Ishikawa (cell line): Measurements from ENCODE around the gene EGFR.

ENCODE experiments used
- CEBPB ChIP-seq: IDR thresholded peaks from 2 replicates; pipeline ENCODE4 v1.6.1; 2012
- CREB1 ChIP-seq: IDR thresholded peaks from 2 replicates; pipeline ENCODE4 v1.6.1; 2012; ENCODE audit warnings: low read depth
- EGR1 ChIP-seq: IDR thresholded peaks from 2 replicates; pipeline ENCODE4 v1.6.1; 2012
- EP300 ChIP-seq: IDR thresholded peaks from 2 replicates; pipeline ENCODE4 v1.6.1; 2012; ENCODE audit warnings: borderline replicate concordance
- FOXM1 ChIP-seq: IDR thresholded peaks from 2 replicates; pipeline ENCODE4 v1.6.1; 2012; ENCODE audit warnings: low read depth, borderline replicate concordance
- NFIC ChIP-seq: IDR thresholded peaks from 2 replicates; pipeline ENCODE4 v1.6.1; 2012
- RAD21 ChIP-seq: IDR thresholded peaks from 2 replicates; pipeline ENCODE4 v1.6.1; 2012; ENCODE audit warnings: low read depth
- TAF1 ChIP-seq: IDR thresholded peaks from 2 replicates; pipeline ENCODE4 v1.6.1; 2012; ENCODE audit warnings: low read depth, mild to moderate bottlenecking
- TCF12 ChIP-seq: IDR thresholded peaks from 2 replicates; pipeline ENCODE4 v1.6.1; 2012; ENCODE audit warnings: low read depth
- TEAD4 ChIP-seq: IDR thresholded peaks from 2 replicates; pipeline ENCODE4 v1.6.1; 2012
- YY1 ChIP-seq: IDR thresholded peaks from 2 replicates; pipeline ENCODE4 v1.6.1; 2012; ENCODE audit warnings: low read depth
- ZBTB7A ChIP-seq: IDR thresholded peaks from 2 replicates; pipeline ENCODE4 v1.6.1; 2012; ENCODE audit warnings: low read depth
- TF ChIP-seq, protein P1 (sequence below): IDR thresholded peaks from 2 replicates; pipeline ENCODE4 v1.6.1; 2012; ENCODE audit warnings: low read depth, mild to moderate bottlenecking
- TF ChIP-seq, protein P2 (sequence below): IDR thresholded peaks from 2 replicates; pipeline ENCODE4 v1.6.1; 2012
- TF ChIP-seq, protein P3 (sequence below): IDR thresholded peaks from 2 replicates; pipeline ENCODE4 v1.6.1; 2012

Gene EGFR

DNA sequence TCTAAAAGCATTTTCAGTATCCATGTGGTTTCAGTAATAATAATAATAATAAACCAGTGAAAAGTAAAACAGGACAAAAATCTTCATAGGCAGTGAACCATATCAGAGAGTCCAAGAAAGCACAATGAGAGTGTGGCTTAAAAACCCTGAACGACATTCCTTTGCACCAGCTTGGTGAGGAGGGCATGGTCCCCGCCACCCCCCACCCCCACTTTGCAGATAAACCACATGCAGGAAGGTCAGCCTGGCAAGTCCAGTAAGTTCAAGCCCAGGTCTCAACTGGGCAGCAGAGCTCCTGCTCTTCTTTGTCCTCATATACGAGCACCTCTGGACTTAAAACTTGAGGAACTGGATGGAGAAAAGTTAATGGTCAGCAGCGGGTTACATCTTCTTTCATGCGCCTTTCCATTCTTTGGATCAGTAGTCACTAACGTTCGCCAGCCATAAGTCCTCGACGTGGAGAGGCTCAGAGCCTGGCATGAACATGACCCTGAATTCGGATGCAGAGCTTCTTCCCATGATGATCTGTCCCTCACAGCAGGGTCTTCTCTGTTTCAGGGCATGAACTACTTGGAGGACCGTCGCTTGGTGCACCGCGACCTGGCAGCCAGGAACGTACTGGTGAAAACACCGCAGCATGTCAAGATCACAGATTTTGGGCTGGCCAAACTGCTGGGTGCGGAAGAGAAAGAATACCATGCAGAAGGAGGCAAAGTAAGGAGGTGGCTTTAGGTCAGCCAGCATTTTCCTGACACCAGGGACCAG, 172.5 kb downstream of the EGFR start:
- TF ChIP-seq, protein P1, sequence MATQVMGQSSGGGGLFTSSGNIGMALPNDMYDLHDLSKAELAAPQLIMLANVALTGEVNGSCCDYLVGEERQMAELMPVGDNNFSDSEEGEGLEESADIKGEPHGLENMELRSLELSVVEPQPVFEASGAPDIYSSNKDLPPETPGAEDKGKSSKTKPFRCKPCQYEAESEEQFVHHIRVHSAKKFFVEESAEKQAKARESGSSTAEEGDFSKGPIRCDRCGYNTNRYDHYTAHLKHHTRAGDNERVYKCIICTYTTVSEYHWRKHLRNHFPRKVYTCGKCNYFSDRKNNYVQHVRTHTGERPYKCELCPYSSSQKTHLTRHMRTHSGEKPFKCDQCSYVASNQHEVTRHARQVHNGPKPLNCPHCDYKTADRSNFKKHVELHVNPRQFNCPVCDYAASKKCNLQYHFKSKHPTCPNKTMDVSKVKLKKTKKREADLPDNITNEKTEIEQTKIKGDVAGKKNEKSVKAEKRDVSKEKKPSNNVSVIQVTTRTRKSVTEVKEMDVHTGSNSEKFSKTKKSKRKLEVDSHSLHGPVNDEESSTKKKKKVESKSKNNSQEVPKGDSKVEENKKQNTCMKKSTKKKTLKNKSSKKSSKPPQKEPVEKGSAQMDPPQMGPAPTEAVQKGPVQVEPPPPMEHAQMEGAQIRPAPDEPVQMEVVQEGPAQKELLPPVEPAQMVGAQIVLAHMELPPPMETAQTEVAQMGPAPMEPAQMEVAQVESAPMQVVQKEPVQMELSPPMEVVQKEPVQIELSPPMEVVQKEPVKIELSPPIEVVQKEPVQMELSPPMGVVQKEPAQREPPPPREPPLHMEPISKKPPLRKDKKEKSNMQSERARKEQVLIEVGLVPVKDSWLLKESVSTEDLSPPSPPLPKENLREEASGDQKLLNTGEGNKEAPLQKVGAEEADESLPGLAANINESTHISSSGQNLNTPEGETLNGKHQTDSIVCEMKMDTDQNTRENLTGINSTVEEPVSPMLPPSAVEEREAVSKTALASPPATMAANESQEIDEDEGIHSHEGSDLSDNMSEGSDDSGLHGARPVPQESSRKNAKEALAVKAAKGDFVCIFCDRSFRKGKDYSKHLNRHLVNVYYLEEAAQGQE: no peak
- no peak for TF ChIP-seq EP300
- TF ChIP-seq RAD21: no peak
- TF ChIP-seq TEAD4: no peak
- TF ChIP-seq YY1: no peak
- TF ChIP-seq TAF1: no peak
- no peak for TF ChIP-seq CREB1
- no peak for TF ChIP-seq ZBTB7A
- TF ChIP-seq EGR1: no peak
- no peak for TF ChIP-seq CEBPB
- TF ChIP-seq TCF12: no peak
- no peak for TF ChIP-seq FOXM1
- TF ChIP-seq, protein P2, sequence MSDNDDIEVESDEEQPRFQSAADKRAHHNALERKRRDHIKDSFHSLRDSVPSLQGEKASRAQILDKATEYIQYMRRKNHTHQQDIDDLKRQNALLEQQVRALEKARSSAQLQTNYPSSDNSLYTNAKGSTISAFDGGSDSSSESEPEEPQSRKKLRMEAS: no peak
- TF ChIP-seq, protein P3, sequence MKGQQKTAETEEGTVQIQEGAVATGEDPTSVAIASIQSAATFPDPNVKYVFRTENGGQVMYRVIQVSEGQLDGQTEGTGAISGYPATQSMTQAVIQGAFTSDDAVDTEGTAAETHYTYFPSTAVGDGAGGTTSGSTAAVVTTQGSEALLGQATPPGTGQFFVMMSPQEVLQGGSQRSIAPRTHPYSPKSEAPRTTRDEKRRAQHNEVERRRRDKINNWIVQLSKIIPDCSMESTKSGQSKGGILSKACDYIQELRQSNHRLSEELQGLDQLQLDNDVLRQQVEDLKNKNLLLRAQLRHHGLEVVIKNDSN: no peak
- no peak for TF ChIP-seq NFIC

DNA sequence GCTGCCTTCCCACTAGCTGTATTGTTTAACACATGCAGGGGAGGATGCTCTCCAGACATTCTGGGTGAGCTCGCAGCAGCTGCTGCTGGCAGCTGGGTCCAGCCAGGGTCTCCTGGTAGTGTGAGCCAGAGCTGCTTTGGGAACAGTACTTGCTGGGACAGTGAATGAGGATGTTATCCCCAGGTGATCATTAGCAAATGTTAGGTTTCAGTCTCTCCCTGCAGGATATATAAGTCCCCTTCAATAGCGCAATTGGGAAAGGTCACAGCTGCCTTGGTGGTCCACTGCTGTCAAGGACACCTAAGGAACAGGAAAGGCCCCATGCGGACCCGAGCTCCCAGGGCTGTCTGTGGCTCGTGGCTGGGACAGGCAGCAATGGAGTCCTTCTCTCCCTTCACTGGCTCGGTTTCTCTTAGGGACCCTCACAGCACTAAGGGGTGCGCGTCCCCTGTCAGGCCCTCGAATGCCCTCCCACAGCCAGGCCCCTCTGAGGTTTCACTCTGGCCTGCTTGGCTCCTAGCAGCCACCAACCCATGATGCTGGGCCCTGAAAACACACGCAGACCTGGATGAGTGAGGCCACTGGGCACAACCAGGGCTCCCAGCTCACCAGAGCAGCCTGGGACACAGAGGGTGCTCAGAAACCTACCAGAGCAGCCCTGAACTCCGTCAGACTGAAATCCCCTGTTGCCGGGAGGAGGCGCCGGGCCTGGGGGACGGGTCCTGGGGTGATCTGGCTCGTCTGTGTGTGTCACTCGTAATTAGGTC, 173.3 kb downstream of the EGFR start:
- TF ChIP-seq EP300 (no peak), RAD21 (no peak)

DNA sequence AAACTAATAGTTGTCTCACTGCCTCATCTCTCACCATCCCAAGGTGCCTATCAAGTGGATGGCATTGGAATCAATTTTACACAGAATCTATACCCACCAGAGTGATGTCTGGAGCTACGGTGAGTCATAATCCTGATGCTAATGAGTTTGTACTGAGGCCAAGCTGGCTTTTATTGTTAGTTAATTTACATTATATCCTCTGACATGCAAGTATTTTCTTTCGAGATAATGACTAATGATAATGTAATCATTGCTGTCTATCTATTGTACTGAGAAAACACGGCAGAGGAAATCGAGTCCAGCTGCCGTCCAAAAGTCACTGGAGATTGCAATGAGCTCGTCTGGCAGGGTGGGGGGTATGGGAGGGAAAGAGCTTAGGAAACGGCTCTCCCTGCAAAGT, 173.9 kb downstream of the EGFR start:
- TF ChIP-seq, protein P2: no peak
- TF ChIP-seq RAD21: no peak
- no peak for TF ChIP-seq ZBTB7A
- TF ChIP-seq NFIC: no peak
- no peak for TF ChIP-seq EGR1
- no peak for TF ChIP-seq TAF1
- TF ChIP-seq FOXM1: no peak
- TF ChIP-seq YY1: no peak
- TF ChIP-seq EP300: no peak
- no peak for TF ChIP-seq CREB1
- TF ChIP-seq TCF12: no peak
- no peak for TF ChIP-seq TEAD4
- TF ChIP-seq, protein P3: no peak
- TF ChIP-seq, protein P1: no peak

DNA sequence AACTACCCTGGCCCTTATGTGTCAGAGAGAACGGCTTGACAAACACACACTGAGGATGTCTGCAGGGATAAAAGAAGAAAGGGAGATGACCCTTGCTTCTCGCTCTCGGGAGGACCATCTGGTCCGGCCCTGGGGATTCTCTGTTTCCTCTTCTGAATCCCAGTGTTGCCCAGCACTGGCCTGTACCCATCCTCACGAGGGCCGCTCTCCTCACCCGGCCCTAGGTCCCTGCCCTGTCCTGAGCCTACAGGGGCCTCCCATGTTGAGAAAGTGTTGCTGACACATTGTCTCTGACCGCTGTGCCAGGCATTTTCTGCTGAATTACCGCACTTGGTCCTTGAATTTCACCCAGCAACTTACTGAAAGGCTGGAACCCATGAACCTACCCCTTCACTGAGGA, 174.4 kb downstream of the EGFR start:
- TF ChIP-seq EP300: no peak
- TF ChIP-seq EGR1: no peak
- TF ChIP-seq, protein P1: no peak
- no peak for TF ChIP-seq RAD21
